Gastroesophageal sphincter (tissue), 3 donors: Measurements from ENCODE around the gene NDUFA6.
"Not testable (repeated sequence)": the region's sequence is repeated elsewhere in the genome, so short reads cannot be mapped to it uniquely, and the experiment has no call there.

Experiments used
- CTCF ChIP-seq, 4 experiments: fragments of 200-600 bp in 2 of 4; fragments of 450-650 bp in 2 of 4; sonication (generic) in 1 of 4; IDR thresholded peaks; one replicate each; pipeline ENCODE4 v1.5.1; 2017 to 2019; ENCODE audit warnings: antibody characterized with exemption in 4 of 4, mild to moderate bottlenecking in 2 of 4, moderate library complexity in 2 of 4
- POLR2A ChIP-seq, 2 donors: fragments of 450-650 bp; IDR thresholded peaks; one replicate each; pipeline ENCODE4 v1.6.1; 2017; ENCODE audit warnings: antibody characterized with exemption in 2 of 2, mild to moderate bottlenecking in 2 of 2, moderate library complexity in 1 of 2
- POLR2AphosphoS5 ChIP-seq: sonication (generic); formaldehyde crosslinking; IDR thresholded peaks from one replicate; pipeline ENCODE4 v1.6.1; 2017; ENCODE audit warnings: antibody characterized with exemption

DNA sequence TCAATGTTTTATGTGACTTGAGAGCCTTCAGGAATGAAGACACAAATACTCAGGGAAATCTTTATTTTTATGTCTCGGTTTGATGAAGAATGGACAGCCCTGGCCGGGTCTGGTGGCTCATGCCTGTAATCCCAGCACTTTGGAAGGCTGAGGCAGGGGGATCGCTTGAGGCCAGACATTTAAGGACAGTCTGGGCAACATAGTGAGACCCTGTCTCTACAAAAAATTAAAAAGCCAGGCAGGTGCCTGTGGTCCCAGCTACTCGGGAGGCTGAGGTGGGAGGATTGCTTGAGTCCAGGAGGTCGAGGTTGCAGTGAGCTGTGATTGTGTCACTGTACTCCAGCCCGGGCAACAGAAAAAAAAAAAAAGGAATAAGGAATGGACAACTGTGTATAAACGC is 19.1 kb downstream of the NDUFA6 start:
- TF ChIP-seq POLR2A (IDR thresholded peaks at IDR 0.05); CTCF (IDR thresholded peaks at IDR 0.05); POLR2AphosphoS5: not testable (repeated sequence)
